Activated naive CD4-positive, alpha-beta T cell treated with anti-CD3 and anti-CD28 coated beads, Interleukin-2, amount 50 U/mL, for 24 hours (primary cell): ENCODE results near the gene SPTB.

Experiments used
- H3K27ac Mint-ChIP-seq: one replicate; pipeline ENCODE4 v1.8.0; 2021; ENCODE audit warnings: mild to moderate bottlenecking, mixed read lengths
- H3K27me3 Mint-ChIP-seq: one replicate; pipeline ENCODE4 v1.8.0; 2021; ENCODE audit warnings: mixed read lengths
- H3K36me3 Mint-ChIP-seq: one replicate; pipeline ENCODE4 v1.8.0; 2021; ENCODE audit warnings: mixed read lengths
- H3K4me1 Mint-ChIP-seq: one replicate; pipeline ENCODE4 v1.8.0; 2021; ENCODE audit warnings: mixed read lengths
- H3K4me3 Mint-ChIP-seq: one replicate; pipeline ENCODE4 v1.8.0; 2021; ENCODE audit warnings: mild to moderate bottlenecking, mixed read lengths
- H3K9me3 Mint-ChIP-seq: one replicate; pipeline ENCODE4 v1.8.0; 2021; ENCODE audit warnings: mixed read lengths

Gene SPTB

GRCh38 chr14:64777461-64777860 is 102.2 kb downstream of the SPTB start:
- no peaks in the 10 kb centered on the region for H3K9me3 Mint-ChIP-seq
- no peak overlapping the region for H3K4me3 Mint-ChIP-seq
- H3K27ac Mint-ChIP-seq: no peak overlapping the region
- H3K36me3 Mint-ChIP-seq: no peaks in the 10 kb centered on the region
- no peaks in the 10 kb centered on the region for H3K27me3 Mint-ChIP-seq
- H3K4me1 Mint-ChIP-seq: no peaks in the 10 kb centered on the region

DNA sequence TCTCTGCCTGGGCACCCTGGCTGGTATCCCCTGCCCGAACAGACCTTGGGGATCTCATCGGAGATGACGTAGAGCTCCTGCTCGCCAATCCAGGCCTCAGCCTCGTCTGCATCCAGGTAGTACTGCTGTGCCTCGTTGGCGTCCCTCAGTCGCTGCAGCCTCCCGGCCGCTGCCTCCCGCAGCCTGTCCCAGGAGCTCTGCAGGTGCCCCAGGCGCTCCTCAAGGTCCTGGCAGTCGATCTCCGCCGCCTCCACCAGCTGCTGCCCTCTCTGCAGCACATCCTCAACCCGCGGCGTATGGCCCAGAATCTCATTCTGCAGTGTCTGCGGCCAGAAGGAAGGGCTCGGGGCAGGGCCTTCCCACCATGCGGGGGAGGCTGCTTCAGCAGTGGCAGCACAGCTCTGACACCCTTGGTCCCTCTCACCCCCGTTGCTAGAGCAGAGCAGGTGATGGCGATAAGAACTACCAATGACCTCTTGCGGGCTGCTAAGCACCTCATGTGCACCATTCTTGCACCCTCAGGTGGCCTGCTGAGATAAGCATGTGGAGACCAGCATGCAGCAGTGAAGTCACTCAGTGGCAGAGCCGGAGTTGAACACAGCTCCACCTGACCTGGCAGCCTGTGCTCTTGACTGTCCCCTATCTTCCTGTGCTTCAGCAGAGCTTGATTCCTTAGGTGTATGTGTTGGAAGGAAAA is 104.5 kb downstream of the SPTB start:
- H3K9me3 Mint-ChIP-seq: no peaks in the 10 kb centered on the region
- H3K27me3 Mint-ChIP-seq: no peaks in the 10 kb centered on the region
- no peak overlapping the region for H3K27ac Mint-ChIP-seq
- peaks cover 15% of the 10 kb centered on the region for H3K4me1 Mint-ChIP-seq
- H3K4me3 Mint-ChIP-seq: no peak overlapping the region
- H3K36me3 Mint-ChIP-seq: no peaks in the 10 kb centered on the region

DNA sequence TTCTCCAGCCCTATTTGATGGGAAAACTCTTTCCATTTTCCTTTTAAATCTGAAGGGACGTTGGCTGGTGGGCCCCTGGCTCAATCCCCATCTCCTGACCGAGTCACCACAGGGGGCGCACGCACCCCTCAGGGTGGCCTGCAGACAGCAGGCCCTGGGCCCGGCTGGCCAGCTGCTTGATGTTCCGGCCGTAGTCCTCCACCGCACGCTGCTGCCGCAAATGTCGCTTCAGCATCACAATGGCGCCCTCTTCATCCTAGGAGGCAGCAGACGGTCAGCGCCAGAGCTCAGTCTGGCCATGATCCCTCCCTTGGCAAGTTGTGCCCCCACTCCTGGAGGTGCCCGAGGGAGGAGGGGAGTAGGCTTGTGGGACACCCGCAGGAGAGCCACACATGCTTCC is 105.4 kb downstream of the SPTB start:
- Mint-ChIP-seq H3K4me1 (peaks cover 15% of the 10 kb centered on the region), H3K27ac (no peak overlapping the region), H3K27me3 (no peaks in the 10 kb centered on the region), H3K36me3 (no peaks in the 10 kb centered on the region), H3K4me3 (no peak overlapping the region), H3K9me3 (no peaks in the 10 kb centered on the region)

DNA sequence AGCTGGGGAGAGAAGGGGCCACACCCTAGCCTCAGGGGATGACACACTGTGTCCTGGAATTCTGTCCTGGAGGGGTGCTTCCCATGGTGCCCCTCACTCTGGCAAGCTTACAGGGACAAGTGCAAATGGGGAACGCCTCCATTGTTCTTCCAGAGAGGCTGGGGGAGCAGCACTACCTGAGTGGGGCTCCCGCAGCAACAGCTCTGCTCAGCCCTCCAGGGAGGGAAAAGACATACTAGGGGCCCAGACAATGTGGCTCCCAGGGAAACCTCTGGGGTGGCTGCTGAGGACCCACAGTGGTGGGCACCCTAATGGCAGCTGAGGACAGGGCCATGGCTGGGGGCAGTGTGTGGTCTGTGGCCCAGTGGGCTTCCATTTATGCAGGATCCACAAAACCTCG is 106.1 kb downstream of the SPTB start:
- no peaks in the 10 kb centered on the region for H3K27me3 Mint-ChIP-seq
- H3K9me3 Mint-ChIP-seq: no peaks in the 10 kb centered on the region
- no peak overlapping the region for H3K27ac Mint-ChIP-seq
- H3K36me3 Mint-ChIP-seq: no peaks in the 10 kb centered on the region
- peaks cover 15% of the 10 kb centered on the region for H3K4me1 Mint-ChIP-seq
- no peak overlapping the region for H3K4me3 Mint-ChIP-seq

DNA sequence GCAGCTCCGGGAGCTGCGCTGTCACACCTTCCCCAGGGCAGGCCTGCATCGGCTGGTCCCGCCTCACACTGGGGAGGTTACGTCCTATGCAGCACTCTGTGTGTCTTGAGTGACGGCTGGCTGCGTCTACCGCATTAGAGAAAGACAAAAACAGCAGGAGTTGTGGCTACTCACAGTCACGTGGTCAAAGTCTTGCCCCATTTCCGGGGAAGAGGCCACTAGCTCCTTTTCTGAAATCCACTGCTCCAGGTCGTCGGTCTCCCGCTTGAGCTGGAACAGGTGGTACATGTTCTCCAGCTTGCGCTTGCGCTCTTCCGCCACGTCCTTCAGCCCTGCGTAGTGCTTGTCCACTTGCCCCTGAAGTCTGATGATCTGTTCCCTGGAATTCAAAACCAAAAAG is 106.7 kb downstream of the SPTB start:
- Mint-ChIP-seq H3K4me1 (peaks cover 15% of the 10 kb centered on the region), H3K36me3 (no peaks in the 10 kb centered on the region), H3K27ac (no peak overlapping the region), H3K9me3 (no peaks in the 10 kb centered on the region), H3K4me3 (no peak overlapping the region), H3K27me3 (no peaks in the 10 kb centered on the region)

GRCh38 chr14:64772397-64772950 is 107.2 kb downstream of the SPTB start:
- Mint-ChIP-seq H3K4me3 (no peak overlapping the region), H3K4me1 (peaks cover 15% of the 10 kb centered on the region), H3K27ac (no peak overlapping the region), H3K27me3 (no peaks in the 10 kb centered on the region), H3K36me3 (no peaks in the 10 kb centered on the region), H3K9me3 (no peaks in the 10 kb centered on the region)

DNA sequence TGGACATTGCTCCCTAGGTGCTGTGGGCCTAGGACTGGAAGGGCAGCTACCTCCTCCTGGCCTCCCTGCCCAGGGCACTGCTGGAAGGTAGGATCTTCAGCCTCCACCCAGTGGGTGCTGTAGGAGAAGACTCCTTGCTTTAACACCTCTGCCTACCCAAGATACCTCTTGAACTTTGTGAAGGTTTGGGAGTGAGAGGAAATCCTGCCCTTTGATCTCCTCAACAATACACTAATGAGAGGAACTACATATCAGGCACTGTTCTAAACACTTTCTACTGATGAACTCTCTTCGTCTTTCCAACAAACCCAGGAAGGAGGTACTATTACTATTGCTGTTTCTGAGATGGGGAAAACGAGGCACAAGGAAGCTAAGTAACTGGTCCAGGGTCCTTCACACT is 108.5 kb downstream of the SPTB start:
- H3K27ac Mint-ChIP-seq: no peak overlapping the region
- no peak overlapping the region for H3K4me3 Mint-ChIP-seq

DNA sequence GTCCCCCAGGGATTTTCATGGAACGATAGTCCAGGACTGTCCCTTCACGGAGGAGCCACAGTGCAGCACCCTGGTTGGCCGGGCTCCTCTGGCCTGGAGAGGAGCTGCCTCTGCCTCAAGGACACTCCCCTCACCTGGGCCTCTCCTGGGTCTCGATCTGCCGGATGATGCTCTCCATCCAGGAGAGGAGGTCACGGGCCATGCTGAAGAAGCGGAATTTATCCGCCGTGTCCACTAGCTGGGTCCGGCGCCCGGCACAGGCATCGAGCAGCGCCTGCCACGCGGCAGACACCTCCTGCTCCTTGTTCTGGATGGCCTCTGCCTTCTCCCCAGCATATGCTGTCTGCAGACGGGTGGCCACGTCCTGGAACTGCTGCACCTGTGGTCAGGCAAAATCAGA is 109.0 kb downstream of the SPTB start:
- no peaks in the 10 kb centered on the region for H3K9me3 Mint-ChIP-seq
- H3K4me3 Mint-ChIP-seq: no peak overlapping the region
- no peaks in the 10 kb centered on the region for H3K27me3 Mint-ChIP-seq
- H3K27ac Mint-ChIP-seq: no peak overlapping the region
- no peaks in the 10 kb centered on the region for H3K36me3 Mint-ChIP-seq
- peaks cover 15% of the 10 kb centered on the region for H3K4me1 Mint-ChIP-seq

More for the DNA sequence above, 108.5 kb downstream of the SPTB start:
- H3K9me3 Mint-ChIP-seq: no peaks in the 10 kb centered on the region
- peaks cover 15% of the 10 kb centered on the region for H3K4me1 Mint-ChIP-seq
- H3K27me3 Mint-ChIP-seq: no peaks in the 10 kb centered on the region
- H3K36me3 Mint-ChIP-seq: no peaks in the 10 kb centered on the region

DNA sequence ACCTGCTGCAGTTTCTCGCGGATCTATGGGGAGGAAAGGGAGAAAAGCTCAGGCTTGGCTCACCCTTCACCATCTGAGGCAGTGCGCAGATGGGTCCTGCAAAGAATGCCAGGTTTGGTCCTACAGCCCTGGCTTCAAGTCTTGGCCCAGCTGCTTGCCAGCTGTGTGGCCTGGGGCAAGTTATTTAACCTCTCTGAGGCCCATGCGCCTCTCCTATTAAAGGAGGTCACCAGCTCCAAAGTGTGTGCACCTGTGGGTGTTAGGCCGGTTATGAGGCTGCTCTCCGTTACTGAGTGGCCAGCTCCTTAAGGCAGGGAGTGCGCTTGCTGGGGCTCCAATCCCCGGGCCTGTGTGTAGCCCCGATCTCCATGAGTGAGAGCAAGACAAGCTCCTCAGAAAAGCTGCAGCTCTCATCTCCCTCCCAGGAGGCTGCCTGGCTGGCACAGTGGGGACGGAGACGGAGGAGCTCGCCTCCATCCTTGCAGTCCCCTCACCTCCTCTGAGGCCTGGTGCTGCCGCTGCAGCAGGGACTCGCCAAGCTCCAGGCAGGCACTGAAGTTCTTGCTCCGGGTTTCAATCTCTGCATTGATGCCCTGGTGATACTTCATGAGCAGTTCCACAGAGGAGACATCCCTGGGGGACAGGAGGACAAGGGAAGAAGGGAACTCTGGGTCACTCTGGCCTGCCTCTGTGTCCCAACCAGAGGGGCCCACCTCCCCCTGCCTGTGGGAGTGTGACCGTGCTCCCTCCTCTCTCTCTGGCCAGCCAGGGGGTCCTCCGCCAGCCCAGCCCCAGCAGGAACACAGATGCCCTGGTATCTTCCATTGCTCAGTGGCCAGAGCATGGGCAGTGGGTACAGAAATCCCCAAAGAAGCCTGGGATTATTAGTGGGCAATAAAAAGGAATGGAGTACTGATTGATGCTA is 110.3 kb downstream of the SPTB start:
- H3K4me3 Mint-ChIP-seq: no peak overlapping the region
- H3K27me3 Mint-ChIP-seq: no peaks in the 10 kb centered on the region
- H3K27ac Mint-ChIP-seq: no peak overlapping the region
- H3K9me3 Mint-ChIP-seq: no peaks in the 10 kb centered on the region
- peaks cover 18% of the 10 kb centered on the region for H3K4me1 Mint-ChIP-seq
- H3K36me3 Mint-ChIP-seq: no peaks in the 10 kb centered on the region

GRCh38 chr14:64768401-64769095 is 111.2 kb downstream of the SPTB start:
- H3K9me3 Mint-ChIP-seq: no peaks in the 10 kb centered on the region

DNA sequence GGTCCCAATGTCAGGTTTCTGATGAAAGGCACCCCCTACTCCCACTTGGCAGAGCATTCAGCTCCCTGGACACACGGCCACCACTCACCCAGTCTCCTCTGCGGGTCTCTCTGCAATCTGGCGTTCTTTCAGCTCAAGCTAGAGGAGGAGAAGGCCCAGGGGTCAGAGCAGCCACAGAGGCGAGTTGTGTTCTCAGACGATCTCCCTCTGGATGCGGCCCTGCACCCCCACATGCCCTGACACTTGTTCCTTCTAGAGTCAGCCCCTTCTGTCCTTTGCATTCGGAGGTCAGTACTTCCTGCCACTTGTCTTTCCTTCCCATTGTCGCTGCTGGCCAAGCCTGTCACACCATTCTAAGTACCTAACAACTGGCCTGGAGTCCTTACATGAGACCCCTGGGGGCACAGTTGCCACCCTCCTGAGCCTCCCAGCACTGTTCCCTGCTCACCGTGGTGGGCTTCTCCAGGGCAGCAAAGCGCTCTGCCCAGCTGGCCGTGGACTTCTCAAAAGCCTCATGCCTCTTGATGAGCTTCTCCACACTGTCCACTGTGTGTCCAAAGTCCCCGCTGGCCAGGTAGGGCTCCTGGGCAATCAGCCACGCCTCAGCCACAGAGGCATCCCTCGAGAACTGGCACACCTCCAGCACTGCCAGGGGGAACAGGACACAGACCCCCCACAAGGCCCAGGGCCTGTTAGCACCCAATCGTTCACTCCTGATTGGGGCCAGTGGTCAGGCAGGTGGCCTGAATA is 112.3 kb downstream of the SPTB start:
- H3K4me3 Mint-ChIP-seq: no peak overlapping the region
- H3K9me3 Mint-ChIP-seq: no peaks in the 10 kb centered on the region
- no peaks in the 10 kb centered on the region for H3K27me3 Mint-ChIP-seq
- peaks cover 19% of the 10 kb centered on the region for H3K4me1 Mint-ChIP-seq
- no peak overlapping the region for H3K27ac Mint-ChIP-seq
- no peaks in the 10 kb centered on the region for H3K36me3 Mint-ChIP-seq

More at GRCh38 chr14:64768401-64769095, 111.2 kb downstream of the SPTB start:
- Mint-ChIP-seq H3K4me1 (peaks cover 19% of the 10 kb centered on the region), H3K4me3 (no peak overlapping the region), H3K27ac (no peak overlapping the region), H3K36me3 (no peaks in the 10 kb centered on the region), H3K27me3 (no peaks in the 10 kb centered on the region)

DNA sequence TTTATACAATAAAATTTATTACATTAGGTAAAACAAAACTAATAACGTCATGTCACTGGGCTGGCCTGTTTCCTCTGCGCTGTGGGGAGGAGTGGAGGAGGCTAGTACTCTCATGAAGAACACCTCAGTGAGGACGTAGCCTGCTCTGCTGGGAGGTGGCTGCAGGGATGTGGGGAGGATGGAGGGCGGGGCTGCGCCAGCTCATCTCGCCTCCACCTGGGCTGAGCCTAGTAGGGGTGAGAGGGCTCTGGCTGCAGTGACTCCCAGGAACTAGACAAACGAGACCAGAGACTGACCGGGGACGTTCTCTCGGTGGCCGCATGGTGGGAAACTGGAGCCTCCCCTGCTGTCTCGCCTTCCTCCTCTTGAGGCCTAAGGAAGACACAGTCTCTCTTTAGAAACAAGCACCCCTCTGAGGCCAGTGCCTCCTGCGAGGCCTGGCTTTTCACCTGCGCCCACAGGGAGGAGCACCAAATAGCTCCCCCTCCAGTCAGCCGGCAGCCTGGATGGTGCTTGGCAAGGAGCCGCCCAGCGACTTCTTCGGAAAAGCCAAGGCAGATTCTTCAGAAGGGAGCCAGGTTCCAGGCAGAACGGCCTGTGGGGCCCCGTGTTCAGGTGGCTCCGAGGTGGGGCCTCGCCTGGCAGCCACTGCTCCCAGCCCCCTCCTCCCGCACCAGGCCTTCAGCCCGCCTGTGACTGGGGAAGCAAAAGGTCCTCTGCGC is 113.1 kb downstream of the SPTB start:
- no peaks in the 10 kb centered on the region for H3K27me3 Mint-ChIP-seq
- H3K9me3 Mint-ChIP-seq: no peaks in the 10 kb centered on the region
- H3K4me3 Mint-ChIP-seq: no peak overlapping the region
- H3K4me1 Mint-ChIP-seq: peaks cover 13% of the 10 kb centered on the region
- no peaks in the 10 kb centered on the region for H3K36me3 Mint-ChIP-seq
- H3K27ac Mint-ChIP-seq: no peak overlapping the region

GRCh38 chr14:64765740-64766302 is 113.9 kb downstream of the SPTB start:
- H3K27ac Mint-ChIP-seq: no peak overlapping the region
- peaks cover 5% of the 10 kb centered on the region for H3K4me1 Mint-ChIP-seq
- H3K36me3 Mint-ChIP-seq: no peaks in the 10 kb centered on the region

More at GRCh38 chr14:64765740-64766302, 113.9 kb downstream of the SPTB start:
- H3K9me3 Mint-ChIP-seq: no peaks in the 10 kb centered on the region
- no peaks in the 10 kb centered on the region for H3K27me3 Mint-ChIP-seq
- H3K4me3 Mint-ChIP-seq: no peak overlapping the region
